GM12874 (cell line): ENCODE measurements around the gene RIMS3.

Experiments
- CTCF ChIP-seq: IDR thresholded peaks from 2 replicates; pipeline ENCODE4 v1.5.1; 2011; ENCODE audit warnings: low read depth, mild to moderate bottlenecking, control low read depth, low read length, moderate library complexity; ENCODE audit not compliant: insufficient read depth

Gene RIMS3

GRCh38 chr1:40640314-40641076 lies 25.0 kb downstream of the RIMS3 start:
- no peak for TF ChIP-seq CTCF

GRCh38 chr1:40638097-40639036 lies 27.1 kb downstream of the RIMS3 start:
- no peak for TF ChIP-seq CTCF

- TF ChIP-seq CTCF: no peak
Observed at GRCh38 chr1:40637470-40638007, 27.9 kb downstream of the RIMS3 start.

DNA sequence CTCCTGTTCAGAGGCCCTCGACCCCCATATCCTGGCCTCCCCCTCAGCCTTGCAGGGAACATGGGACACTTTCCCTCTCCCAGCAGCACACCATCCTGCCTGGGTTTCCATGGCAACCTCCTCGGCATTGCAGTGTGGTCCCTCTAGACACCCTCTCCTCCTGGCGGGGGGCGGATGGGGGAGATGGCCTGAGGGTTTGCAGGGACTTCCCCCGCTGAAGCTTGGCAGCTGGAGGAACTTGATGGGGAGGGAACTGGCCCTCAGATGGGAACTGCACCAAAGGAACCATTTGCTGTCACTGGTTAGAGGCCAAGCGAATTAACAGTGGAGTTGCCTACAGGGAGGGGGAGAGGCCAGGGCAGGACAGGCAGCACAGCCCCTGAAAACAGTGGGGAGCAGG lies 28.7 kb downstream of the RIMS3 start:
- TF ChIP-seq CTCF: no peak

DNA sequence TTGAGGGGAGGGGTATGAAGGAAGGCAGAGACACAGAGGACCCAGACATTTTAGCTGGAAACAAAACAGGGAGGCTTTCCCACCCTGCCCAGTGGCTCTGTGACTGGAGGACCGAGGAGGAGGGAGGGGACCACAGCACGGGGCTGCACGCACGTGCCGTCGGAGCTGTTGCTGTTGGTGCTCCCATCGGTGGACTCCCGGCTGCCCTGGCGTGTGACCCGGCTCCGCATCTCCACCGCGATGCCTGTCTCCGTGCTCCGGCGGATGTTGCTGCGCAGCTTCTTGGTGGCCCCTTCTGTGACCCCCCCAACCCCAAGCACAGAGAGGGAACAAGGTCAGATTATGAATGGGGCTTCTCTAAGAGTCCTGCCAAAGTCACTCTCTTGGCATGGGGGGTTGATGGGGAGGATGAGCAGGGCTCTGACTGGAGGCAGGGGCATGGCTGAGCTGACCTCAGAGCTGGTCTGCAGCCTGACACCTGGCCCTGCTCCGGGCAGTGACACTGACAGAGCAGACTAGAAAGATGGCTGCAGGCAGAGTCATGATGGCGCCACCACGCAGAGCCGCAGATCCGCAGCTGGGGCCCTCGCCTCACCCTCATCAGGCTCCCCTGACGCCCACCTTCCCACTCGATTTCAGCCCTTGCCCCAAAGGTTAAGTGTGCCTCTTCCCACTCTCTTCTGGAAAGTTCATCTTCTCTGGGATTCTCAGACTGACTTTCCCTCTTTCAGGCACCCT lies 29.6 kb downstream of the RIMS3 start:
- no peak for TF ChIP-seq CTCF

- no peak for TF ChIP-seq CTCF
Observed at GRCh38 chr1:40634901-40635655, 30.4 kb downstream of the RIMS3 start.
